ENCODE results near the gene TMEM87B.

DNA sequence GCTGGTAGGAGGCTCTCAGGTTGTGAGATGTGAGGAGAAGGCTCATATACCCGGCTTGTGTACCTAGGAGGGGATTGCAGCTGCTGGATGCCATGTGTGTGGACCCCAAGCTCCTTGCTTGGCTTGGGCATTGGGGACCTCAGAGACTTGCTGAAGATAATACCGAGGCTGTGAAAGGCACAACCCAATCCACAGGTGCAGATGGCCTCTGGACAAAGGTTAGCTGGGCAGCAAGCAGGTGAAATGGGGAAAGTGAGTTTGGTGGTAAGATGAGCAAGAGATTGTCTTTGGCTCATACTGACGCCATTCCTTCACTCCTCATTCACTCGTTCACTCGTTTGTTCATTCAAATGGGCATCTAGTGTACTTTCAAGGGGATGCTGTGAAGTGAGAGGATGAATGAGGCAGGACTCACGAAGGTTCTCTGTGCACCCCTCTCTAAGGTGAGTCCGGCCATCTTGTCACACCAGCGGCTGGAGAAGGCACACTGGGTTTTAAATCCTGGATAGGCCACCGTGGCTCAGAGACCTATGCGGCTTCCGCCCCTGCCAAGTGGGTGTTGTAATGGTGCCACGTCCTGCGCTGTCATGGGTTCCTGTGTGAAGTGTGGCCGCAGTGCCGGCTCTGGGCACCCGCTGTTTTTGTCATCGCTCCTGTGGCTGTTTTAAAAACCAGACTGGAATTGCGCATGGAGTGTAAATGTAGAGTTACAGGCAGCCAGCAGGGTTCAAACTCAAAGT is 96.8 kb downstream of the TMEM87B start:
- TF ChIP-seq POLR2AphosphoS5 (IDR thresholded peaks at IDR 0.05) (no peak), POLR2A (IDR thresholded peaks at IDR 0.05) (no peak)
